H9 (cell line): ENCODE data around the gene NDRG2. TPM values are rescaled to one million over a fixed set of nuclear protein-coding genes. Genes with fewer than 3 reads are reported as not detected.

Experiments
- DNase-seq: peaks from one replicate; pipeline ENCODE4 v3.0.0-alpha.2; 2017
- H2AFZ ChIP-seq: one replicate; pipeline ENCODE4 v1.6.1; 2013; ENCODE audit warnings: mild to moderate bottlenecking, low read length, control low read depth, moderate library complexity
- H2AK5ac ChIP-seq: 2 replicates; pipeline ENCODE4 v1.6.1; 2013; ENCODE audit warnings: low read length, control low read depth, mixed read lengths; ENCODE audit not compliant: insufficient read length
- H2BK120ac ChIP-seq: one replicate; pipeline ENCODE4 v1.6.1; 2013; ENCODE audit warnings: low read depth, mild to moderate bottlenecking, low read length, control low read depth, inconsistent platforms; ENCODE audit not compliant: poor library complexity, severe bottlenecking
- H2BK12ac ChIP-seq: 2 replicates; pipeline ENCODE4 v1.6.1; 2013; ENCODE audit warnings: low read length, control low read depth, mixed read lengths, low read depth; ENCODE audit not compliant: insufficient read length
- H2BK15ac ChIP-seq: 2 replicates; pipeline ENCODE4 v1.6.1; 2013; ENCODE audit warnings: low read depth, low read length, control low read depth
- H2BK20ac ChIP-seq: one replicate; pipeline ENCODE4 v1.6.1; 2013; ENCODE audit warnings: low read depth, mild to moderate bottlenecking, low read length, control low read depth, inconsistent platforms; ENCODE audit not compliant: poor library complexity, severe bottlenecking
- H2BK5ac ChIP-seq: 2 replicates; pipeline ENCODE4 v1.6.1; 2013; ENCODE audit warnings: low read length, control low read depth, mixed read lengths; ENCODE audit not compliant: insufficient read length
- H3K14ac ChIP-seq: 2 replicates; pipeline ENCODE4 v1.6.1; 2013; ENCODE audit warnings: low read length, control low read depth; ENCODE audit not compliant: insufficient read depth
- H3K18ac ChIP-seq: 2 replicates; pipeline ENCODE4 v1.6.1; 2013; ENCODE audit warnings: low read depth, mild to moderate bottlenecking, mixed read lengths, low read length, control low read depth; ENCODE audit not compliant: insufficient read length
- H3K23ac ChIP-seq: 2 replicates; pipeline ENCODE4 v1.6.1; 2013; ENCODE audit warnings: low read length, control low read depth, mixed read lengths, low read depth; ENCODE audit not compliant: insufficient read length
- H3K23me2 ChIP-seq: 2 replicates; pipeline ENCODE4 v1.6.1; 2013; ENCODE audit warnings: low read depth, mild to moderate bottlenecking, mixed read lengths, low read length, control low read depth; ENCODE audit not compliant: insufficient read length, poor library complexity, severe bottlenecking
- H3K27ac ChIP-seq: 2 replicates; pipeline ENCODE4 v1.5.1; 2013; ENCODE audit warnings: low read length, control low read depth, mixed read lengths, low read depth; ENCODE audit not compliant: insufficient read length
- H3K27me3 ChIP-seq: 2 replicates; pipeline ENCODE4 v1.6.1; 2013; ENCODE audit warnings: low read length, control low read depth, inconsistent platforms; ENCODE audit not compliant: insufficient read depth
- H3K4ac ChIP-seq: 2 replicates; pipeline ENCODE4 v1.6.1; 2013; ENCODE audit warnings: low read depth, mild to moderate bottlenecking, control low read depth, inconsistent platforms, low read length, moderate library complexity
- H3K4me1 ChIP-seq: 2 replicates; pipeline ENCODE4 v1.6.1; 2013; ENCODE audit warnings: low read length, control low read depth, inconsistent platforms; ENCODE audit not compliant: insufficient read depth
- H3K4me2 ChIP-seq: 2 replicates; pipeline ENCODE4 v1.6.1; 2013; ENCODE audit warnings: low read length, control low read depth, mixed read lengths; ENCODE audit not compliant: insufficient read length, insufficient read depth
- H3K56ac ChIP-seq: 2 replicates; pipeline ENCODE4 v1.6.1; 2013; ENCODE audit warnings: low read depth, mild to moderate bottlenecking, mixed read lengths, low read length, control low read depth; ENCODE audit not compliant: insufficient read length
- H3K79me1 ChIP-seq: 2 replicates; pipeline ENCODE4 v1.6.1; 2013; ENCODE audit warnings: low read depth, mild to moderate bottlenecking, moderate library complexity, low read length, control low read depth, inconsistent platforms; ENCODE audit not compliant: insufficient read depth, poor library complexity, severe bottlenecking
- H3K79me2 ChIP-seq: 2 replicates; pipeline ENCODE4 v1.6.1; 2013; ENCODE audit warnings: low read length, control low read depth, inconsistent platforms; ENCODE audit not compliant: insufficient read depth
- H3K9ac ChIP-seq: 2 replicates; pipeline ENCODE4 v1.6.1; 2013; ENCODE audit warnings: low read length, control low read depth, mixed read lengths; ENCODE audit not compliant: insufficient read length; ENCODE audit errors: extremely low read depth
- H3K9me3 ChIP-seq: one replicate; pipeline ENCODE4 v1.6.1; 2013; ENCODE audit warnings: low read depth, low read length, inconsistent platforms; ENCODE audit not compliant: control insufficient read depth
- H3T11ph ChIP-seq: one replicate; pipeline ENCODE4 v1.6.1; 2013; ENCODE audit warnings: mild to moderate bottlenecking, low read length, control low read depth, inconsistent platforms
- H4K20me1 ChIP-seq: one replicate; pipeline ENCODE4 v1.6.1; 2013; ENCODE audit not compliant: control insufficient read depth, insufficient read length, insufficient read depth
- H4K5ac ChIP-seq: 2 replicates; pipeline ENCODE4 v1.6.1; 2013; ENCODE audit warnings: low read depth, mild to moderate bottlenecking, mixed read lengths, low read length, control low read depth; ENCODE audit not compliant: insufficient read length
- H4K8ac ChIP-seq: replicated peaks from 2 replicates; pipeline ENCODE4 v1.6.1; 2013; ENCODE audit warnings: low read length, control low read depth, mixed read lengths, low read depth; ENCODE audit not compliant: insufficient read length
- H4K91ac ChIP-seq: 2 replicates; pipeline ENCODE4 v1.6.1; 2013; ENCODE audit warnings: low read depth, mild to moderate bottlenecking, moderate library complexity, mixed read lengths, low read length, control low read depth; ENCODE audit not compliant: insufficient read length
- H3K27ac Mint-ChIP-seq, 3 experiments: 2 replicates in 2 of 3; 3 replicates in 1 of 3; pipeline ENCODE4 v1.8.0; 2020 to 2021; ENCODE audit warnings: mixed read lengths in 3 of 3, mild to moderate bottlenecking in 1 of 3, moderate library complexity in 1 of 3
- H3K27me3 Mint-ChIP-seq: 2 replicates; pipeline ENCODE4 v1.8.0; 2021; ENCODE audit warnings: low read depth, mild to moderate bottlenecking, moderate library complexity, mixed read lengths
- H3K36me3 Mint-ChIP-seq, 3 experiments: 2 replicates in 2 of 3; 3 replicates in 1 of 3; pipeline ENCODE4 v1.8.0; 2020 to 2021; ENCODE audit warnings: low read depth in 3 of 3, mixed read lengths in 3 of 3; ENCODE audit not compliant: insufficient read depth in 1 of 3
- H3K4me1 Mint-ChIP-seq, 2 experiments: 2 replicates each; pipeline ENCODE4 v1.8.0; 2020; ENCODE audit warnings: mixed read lengths in 2 of 2
- H3K4me3 Mint-ChIP-seq, 2 experiments: 2 replicates in 1 of 2; 3 replicates in 1 of 2; pipeline ENCODE4 v1.8.0; 2020 to 2021; ENCODE audit warnings: mild to moderate bottlenecking in 2 of 2, mixed read lengths in 2 of 2, moderate library complexity in 1 of 2
- H3K9me3 Mint-ChIP-seq, 2 experiments: 2 replicates in 1 of 2; 3 replicates in 1 of 2; pipeline ENCODE4 v1.8.0; 2020; ENCODE audit warnings: mild to moderate bottlenecking in 2 of 2, mixed read lengths in 2 of 2, moderate library complexity in 1 of 2
- CTCF ChIP-seq: fragments of 200-600 bp; sonication (generic); conservative IDR thresholded peaks from 3 replicates; pipeline ENCODE4 v1.8.0; 2021; ENCODE audit warnings: antibody characterized with exemption, mild to moderate bottlenecking
- WGBS: extraction: QIAGEN DNeasy Blood & Tissue Kit; methylation state at CpG from one replicate; pipeline ENCODE4 v1.1.7; 2013; ENCODE audit warnings: missing lambda C conversion rate, low lambda C conversion rate, mixed read lengths; ENCODE audit not compliant: insufficient read length; ENCODE audit errors: extremely low coverage; 5-methylcytosine and 5-hydroxymethylcytosine counted together
- total RNA-seq: library from RNA; stranded (reverse); gene quantifications from 2 replicates; pipeline ENCODE4 v1.2.1, GENCODE V29; 2021

The NDRG2 gene
- total RNA-seq, 1 experiment from 2014 or later: 20.6 TPM

- H2BK5ac ChIP-seq: no peak overlapping the region
- H3K27me3 ChIP-seq: no peaks in the 10 kb centered on the region
- no peak overlapping the region for H3T11ph ChIP-seq
- no peak overlapping the region for H3K4me2 ChIP-seq
- WGBS: no CpG with 5 or more reads among the region's 8 CpGs
- H3K23ac ChIP-seq: no peak overlapping the region
- H3K9ac ChIP-seq: no peak overlapping the region
- H3K36me3 Mint-ChIP-seq: no peaks in the 10 kb centered on the region
- peak overlapping the region; percentile 72 for H2AFZ ChIP-seq
- H3K56ac ChIP-seq: no peak overlapping the region
- H4K8ac ChIP-seq: no peak overlapping the region
- H4K91ac ChIP-seq: no peak overlapping the region
- peak overlapping the region in 1 of 2 experiments; percentile 4; a peak in 1 of 5 replicates for H3K4me3 Mint-ChIP-seq
- no peaks in the 10 kb centered on the region for H3K23me2 ChIP-seq
- no peaks in the 10 kb centered on the region for H4K20me1 ChIP-seq
- H2BK12ac ChIP-seq: no peak overlapping the region
- H3K4ac ChIP-seq: no peak overlapping the region
- no peak overlapping the region for H3K27ac ChIP-seq
- H3K79me1 ChIP-seq: no peaks in the 10 kb centered on the region
- no peak overlapping the region for H3K27ac Mint-ChIP-seq
- no peak overlapping the region for H3K18ac ChIP-seq
- H3K9me3 ChIP-seq: no peaks in the 10 kb centered on the region
- H2AK5ac ChIP-seq: no peak overlapping the region
- H3K27me3 Mint-ChIP-seq: peaks cover 36% of the 10 kb centered on the region
- H2BK20ac ChIP-seq: no peak overlapping the region
- H3K79me2 ChIP-seq: no peaks in the 10 kb centered on the region
- H3K14ac ChIP-seq: no peak overlapping the region
- H3K4me1 ChIP-seq: peaks cover 5% of the 10 kb centered on the region
- no peaks in the 10 kb centered on the region for H3K9me3 Mint-ChIP-seq
- no peak overlapping the region for H2BK15ac ChIP-seq
- H3K4me1 Mint-ChIP-seq: peaks cover 24 to 26% of the 10 kb centered on the region in 2 experiments
- peak; percentile 78 for TF ChIP-seq CTCF
- DNase-seq: peak; percentile 61
- H2BK120ac ChIP-seq: no peak overlapping the region
- H4K5ac ChIP-seq: no peak overlapping the region
Measured at GRCh38 chr14:21039585-21040369, 14.9 kb upstream of the NDRG2 start.
